A549 (cell line): ENCODE measurements around the gene CMTR1.

Experiments
- CBX8 ChIP-seq: fragments of 200-600 bp; sonication (generic); IDR thresholded peaks from 2 replicates; pipeline ENCODE4 v1.6.1; 2016
- CHD4 ChIP-seq: fragments of 200-600 bp; sonication (generic); IDR thresholded peaks from 2 replicates; pipeline ENCODE4 v1.6.1; 2016; ENCODE audit warnings: antibody characterized with exemption, mild to moderate bottlenecking, borderline replicate concordance
- NFE2L2 ChIP-seq: fragments of 150-350 bp; conservative IDR thresholded peaks from 2 replicates; pipeline ENCODE4 v1.6.1; 2014; ENCODE audit warnings: low read length
- NPAS2 ChIP-seq: fragments of 250-450 bp; sonication (Bioruptor Pico); IDR thresholded peaks from 2 replicates; pipeline ENCODE4 v1.8.0; 2022; ENCODE audit warnings: mild to moderate bottlenecking, moderate library complexity, borderline replicate concordance
- POLR2A ChIP-seq: IDR thresholded peaks from 2 replicates; pipeline ENCODE4 v1.6.1; 2012; ENCODE audit warnings: mild to moderate bottlenecking, low read length
- TF ChIP-seq, protein P1 (sequence below): fragments of >200 bp; sonication (Bioruptor Twin); formaldehyde crosslinking; IDR thresholded peaks from 3 replicates; pipeline ENCODE4 v1.5.1; 2016
- TF ChIP-seq, protein P2 (sequence below): fragments of 150-350 bp; IDR thresholded peaks from 2 replicates; pipeline ENCODE4 v1.6.1; 2014; ENCODE audit warnings: low read depth, mild to moderate bottlenecking, low read length

DNA sequence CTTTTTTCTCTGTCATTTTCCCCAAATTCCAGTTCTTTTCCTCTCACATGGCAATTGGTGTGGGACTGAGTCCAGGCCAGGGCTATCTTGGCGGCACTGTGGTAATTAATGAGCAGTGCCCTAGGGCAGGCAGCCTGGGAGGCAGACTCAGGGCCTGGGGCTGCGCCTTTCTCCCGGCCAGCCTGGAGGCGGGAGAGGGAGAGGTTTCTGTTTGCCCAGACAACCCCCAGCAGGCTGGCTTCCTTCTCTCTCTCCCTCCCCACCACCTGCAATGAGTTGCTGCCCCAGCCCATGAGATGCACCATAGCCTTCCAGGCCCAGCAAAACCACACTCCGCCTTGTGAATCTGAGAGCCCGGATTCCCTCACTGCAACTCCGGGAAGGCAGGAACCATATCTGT, 81.8 kb downstream of the CMTR1 start:
- TF ChIP-seq CHD4: no peak
- TF ChIP-seq, protein P1, sequence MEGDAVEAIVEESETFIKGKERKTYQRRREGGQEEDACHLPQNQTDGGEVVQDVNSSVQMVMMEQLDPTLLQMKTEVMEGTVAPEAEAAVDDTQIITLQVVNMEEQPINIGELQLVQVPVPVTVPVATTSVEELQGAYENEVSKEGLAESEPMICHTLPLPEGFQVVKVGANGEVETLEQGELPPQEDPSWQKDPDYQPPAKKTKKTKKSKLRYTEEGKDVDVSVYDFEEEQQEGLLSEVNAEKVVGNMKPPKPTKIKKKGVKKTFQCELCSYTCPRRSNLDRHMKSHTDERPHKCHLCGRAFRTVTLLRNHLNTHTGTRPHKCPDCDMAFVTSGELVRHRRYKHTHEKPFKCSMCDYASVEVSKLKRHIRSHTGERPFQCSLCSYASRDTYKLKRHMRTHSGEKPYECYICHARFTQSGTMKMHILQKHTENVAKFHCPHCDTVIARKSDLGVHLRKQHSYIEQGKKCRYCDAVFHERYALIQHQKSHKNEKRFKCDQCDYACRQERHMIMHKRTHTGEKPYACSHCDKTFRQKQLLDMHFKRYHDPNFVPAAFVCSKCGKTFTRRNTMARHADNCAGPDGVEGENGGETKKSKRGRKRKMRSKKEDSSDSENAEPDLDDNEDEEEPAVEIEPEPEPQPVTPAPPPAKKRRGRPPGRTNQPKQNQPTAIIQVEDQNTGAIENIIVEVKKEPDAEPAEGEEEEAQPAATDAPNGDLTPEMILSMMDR: no peak
- TF ChIP-seq POLR2A: no peak
- TF ChIP-seq CBX8: no peak
- no peak for TF ChIP-seq NFE2L2
- TF ChIP-seq, protein P2, sequence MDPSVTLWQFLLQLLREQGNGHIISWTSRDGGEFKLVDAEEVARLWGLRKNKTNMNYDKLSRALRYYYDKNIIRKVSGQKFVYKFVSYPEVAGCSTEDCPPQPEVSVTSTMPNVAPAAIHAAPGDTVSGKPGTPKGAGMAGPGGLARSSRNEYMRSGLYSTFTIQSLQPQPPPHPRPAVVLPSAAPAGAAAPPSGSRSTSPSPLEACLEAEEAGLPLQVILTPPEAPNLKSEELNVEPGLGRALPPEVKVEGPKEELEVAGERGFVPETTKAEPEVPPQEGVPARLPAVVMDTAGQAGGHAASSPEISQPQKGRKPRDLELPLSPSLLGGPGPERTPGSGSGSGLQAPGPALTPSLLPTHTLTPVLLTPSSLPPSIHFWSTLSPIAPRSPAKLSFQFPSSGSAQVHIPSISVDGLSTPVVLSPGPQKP: no peak
- no peak for TF ChIP-seq NPAS2 (CRISPR knock-in tag)
